Prostate gland (tissue), 1 donor: ENCODE data around the gene TM7SF2.

Experiments
- POLR2A ChIP-seq: fragments of 450-650 bp; IDR thresholded peaks from one replicate; pipeline ENCODE4 v1.6.1; 2016; ENCODE audit warnings: antibody characterized with exemption, mild to moderate bottlenecking
- POLR2AphosphoS5 ChIP-seq: sonication (generic); formaldehyde crosslinking; IDR thresholded peaks from one replicate; pipeline ENCODE4 v1.6.1; 2017; ENCODE audit warnings: antibody characterized with exemption

DNA sequence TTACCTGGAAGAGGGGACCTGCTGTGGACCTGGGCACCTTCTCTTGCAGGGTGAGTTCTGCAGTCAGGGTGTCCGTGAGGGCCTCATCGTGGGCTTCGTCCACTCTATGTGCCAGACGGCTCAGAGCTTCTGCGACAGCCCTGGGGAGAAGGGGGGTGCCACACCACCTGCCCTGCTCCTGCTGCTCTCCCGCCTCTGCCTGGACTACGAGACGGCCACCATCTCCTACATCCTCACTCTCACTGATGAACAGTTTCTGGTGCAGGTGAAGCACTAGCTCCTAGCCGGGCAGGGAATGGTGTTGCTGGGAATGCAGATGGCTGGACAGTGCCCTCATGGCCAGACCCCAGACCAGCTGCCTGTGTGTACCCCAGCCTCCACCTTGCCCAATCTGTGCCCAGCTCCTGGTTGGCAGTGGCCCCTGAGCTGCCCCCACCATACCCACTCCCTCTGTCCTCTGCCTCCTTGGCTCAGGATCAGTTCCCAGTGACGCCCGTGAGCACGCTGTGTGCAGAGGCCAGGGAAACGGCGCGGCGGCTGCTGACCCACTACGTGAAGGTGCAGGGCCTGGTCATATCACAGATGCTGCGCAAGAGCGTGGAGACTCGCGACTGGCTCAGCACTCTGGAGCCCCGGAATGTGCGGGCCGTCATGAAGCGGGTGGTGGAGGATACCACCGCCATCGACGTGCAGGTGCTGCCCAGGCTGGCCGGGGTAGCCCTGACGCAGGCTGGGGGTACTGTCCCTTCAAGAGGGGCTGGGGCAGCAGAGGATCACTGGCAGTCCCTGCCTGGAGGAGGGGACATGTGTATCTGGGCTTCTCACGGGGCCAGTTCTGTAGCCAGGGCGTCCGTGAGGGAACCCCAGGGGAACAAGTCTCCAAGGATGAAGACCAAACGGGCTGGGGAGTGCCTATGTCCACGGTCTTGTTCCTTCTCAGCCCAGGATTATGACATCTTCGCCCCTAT, 2.2 kb upstream of the TM7SF2 start:
- no peak for TF ChIP-seq POLR2AphosphoS5
- no peak for TF ChIP-seq POLR2A
